ENCODE results near the gene SHISAL1. TPM values are rescaled to one million over a fixed set of nuclear protein-coding genes. Genes with fewer than 3 reads are reported as not detected.

Gene SHISAL1
- total and polyA plus RNA-seq, 9 donors = 0.33 to 4.5 (median 2.0) TPM

GRCh38 chr22:44297470-44298061 lies 15.2 kb downstream of the SHISAL1 start:
- intact Hi-C loops (cut with DNase I) = no loop called here
- Histone ChIP-seq H3K4me1 (ENCODE audit: insufficient read depth) (no peaks in the 10 kb centered on the region), H3K27ac (no peak overlapping the region), H3K4me3 (no peak overlapping the region), H3K36me3 (no peaks in the 10 kb centered on the region), H3K27me3 (no peaks in the 10 kb centered on the region), H3K9me3 (no peaks in the 10 kb centered on the region)
- DNase-seq = no peak
- TF ChIP-seq EP300 (IDR thresholded peaks at IDR 0.05) = no peak
- TF ChIP-seq POLR2A (IDR thresholded peaks at IDR 0.05) = no peak
- TF ChIP-seq CTCF (IDR thresholded peaks at IDR 0.05) = no peak
- 76 to 80% (median 77%) methylated on average over 14 of the region's 14 CpGs for WGBS, 3 donors

DNA sequence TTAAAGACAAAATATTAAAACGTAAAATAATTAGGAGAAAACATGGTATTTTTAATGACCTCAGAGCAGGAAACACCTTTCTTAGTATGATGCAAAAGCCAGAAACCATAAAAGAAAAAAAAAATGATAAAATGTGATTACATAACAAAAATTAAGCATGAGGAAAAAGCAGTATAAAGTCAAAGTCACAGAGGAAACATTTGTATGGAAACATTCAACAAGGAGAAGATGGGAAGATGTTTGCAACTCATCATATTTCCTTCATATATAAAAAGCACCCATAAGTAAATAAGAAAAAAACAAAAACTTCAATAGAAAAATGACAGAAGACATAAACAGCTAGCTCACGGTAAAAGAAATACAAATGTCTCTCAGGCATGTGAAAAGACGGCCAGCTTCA lies 17.3 kb downstream of the SHISAL1 start:
- intact Hi-C loops (cut with DNase I) = no loop called here
- Histone ChIP-seq H3K27ac (no peak overlapping the region), H3K4me3 (no peak overlapping the region), H3K9me3 (no peaks in the 10 kb centered on the region), H3K4me1 (ENCODE audit: insufficient read depth) (no peaks in the 10 kb centered on the region), H3K36me3 (no peaks in the 10 kb centered on the region), H3K27me3 (no peaks in the 10 kb centered on the region)
- DNase-seq = no peak
- no peak for TF ChIP-seq CTCF (IDR thresholded peaks at IDR 0.05)
- TF ChIP-seq POLR2A (IDR thresholded peaks at IDR 0.05) = no peak
- TF ChIP-seq EP300 (IDR thresholded peaks at IDR 0.05) = no peak
- 73 to 79% (median 76%) methylated on average over 3 of the region's 3 CpGs for WGBS, 3 donors

DNA sequence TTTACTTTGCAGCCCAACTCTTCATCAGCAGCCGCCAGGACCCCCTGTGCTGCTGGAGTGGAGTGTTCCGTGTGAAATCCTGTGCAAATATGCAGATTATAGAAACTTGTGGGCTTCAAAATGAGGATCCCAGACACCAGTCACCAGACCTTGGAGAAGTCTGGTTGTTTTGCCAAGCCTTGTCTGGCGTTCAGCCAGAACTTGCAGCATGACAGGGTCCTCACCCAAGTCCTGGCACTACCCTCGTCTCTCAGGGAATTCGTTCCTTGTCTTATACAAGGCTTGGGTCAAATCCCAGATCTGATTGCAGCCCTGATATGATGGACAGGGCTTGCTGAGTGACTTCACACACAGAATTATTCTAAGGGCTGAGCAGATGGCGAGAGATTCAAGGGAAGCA lies 18.9 kb downstream of the SHISAL1 start:
- Histone ChIP-seq H3K36me3 (no peaks in the 10 kb centered on the region), H3K27me3 (no peaks in the 10 kb centered on the region), H3K4me3 (no peak overlapping the region), H3K27ac (no peak overlapping the region), H3K9me3 (no peaks in the 10 kb centered on the region), H3K4me1 (ENCODE audit: insufficient read depth) (no peaks in the 10 kb centered on the region)
- 65 to 76% (median 72%) methylated on average over 6 of the region's 6 CpGs for WGBS, 3 donors
- no peak for TF ChIP-seq EP300 (IDR thresholded peaks at IDR 0.05)
- TF ChIP-seq CTCF (IDR thresholded peaks at IDR 0.05) = no peak
- intact Hi-C loops (cut with DNase I) = no loop called here
- no peak for DNase-seq

GRCh38 chr22:44293034-44293433 lies 19.7 kb downstream of the SHISAL1 start:
- intact Hi-C loops (cut with DNase I) = no loop called here
- H3K9me3 ChIP-seq = no peaks in the 10 kb centered on the region
- 91 to 93% (median 92%) methylated on average over 12 of the region's 12 CpGs for WGBS, 3 donors
- TF ChIP-seq EP300 (IDR thresholded peaks at IDR 0.05) (no peak), POLR2A (IDR thresholded peaks at IDR 0.05) (no peak), CTCF (IDR thresholded peaks at IDR 0.05) (no peak)
- H3K36me3 ChIP-seq = no peaks in the 10 kb centered on the region
- no peak overlapping the region for H3K27ac ChIP-seq
- H3K4me1 ChIP-seq (ENCODE audit: insufficient read depth) = no peaks in the 10 kb centered on the region
- no peak for DNase-seq
- H3K4me3 ChIP-seq = no peak overlapping the region
- H3K27me3 ChIP-seq = no peaks in the 10 kb centered on the region

All from ovary (tissue), 9 donors.